Activated CD4-positive, alpha-beta T cell treated with anti-CD3 and anti-CD28 coated beads, Interleukin-2, amount 10 ng/mL, durations not matched to agents 7 days and 5 days (primary cell): Measurements from ENCODE around the gene ECPAS. TPM values are rescaled to one million over a fixed set of nuclear protein-coding genes. Genes with fewer than 3 reads are reported as not detected.

Source experiments
- CTCF ChIA-PET: fragments of 350-600 bp; sonication (Branson Sonifier 250); formaldehyde crosslinking; loops from one replicate; lab custom pipeline; 2021; ENCODE audit warnings: antibody characterized with exemption; lab: Charles Lee
- POLR2A ChIA-PET: fragments of 350-600 bp; sonication (Branson Sonifier 250); formaldehyde crosslinking; loops from one replicate; lab custom pipeline; 2021; ENCODE audit warnings: antibody characterized with exemption; lab: Charles Lee
- DNase-seq: peaks from one replicate; pipeline ENCODE4 v3.0.0-alpha.2; 2020
- H3K27ac Mint-ChIP-seq: one replicate; pipeline ENCODE4 v1.8.0; 2021; ENCODE audit warnings: mild to moderate bottlenecking, moderate library complexity, mixed read lengths
- H3K27me3 Mint-ChIP-seq: one replicate; pipeline ENCODE4 v1.8.0; 2021; ENCODE audit warnings: mixed read lengths
- H3K36me3 Mint-ChIP-seq: one replicate; pipeline ENCODE4 v1.8.0; 2021; ENCODE audit warnings: low read depth, mixed read lengths
- H3K4me1 Mint-ChIP-seq: one replicate; pipeline ENCODE4 v1.8.0; 2021; ENCODE audit warnings: mixed read lengths
- H3K4me3 Mint-ChIP-seq: one replicate; pipeline ENCODE4 v1.8.0; 2021; ENCODE audit warnings: mild to moderate bottlenecking, moderate library complexity, mixed read lengths
- H3K9me3 Mint-ChIP-seq: one replicate; pipeline ENCODE4 v1.8.0; 2021; ENCODE audit warnings: mixed read lengths
- total RNA-seq, 2 experiments: library from RNA; stranded (reverse); gene quantifications; one replicate each; pipeline ENCODE4 v1.2.3, GENCODE V29; 2021

ECPAS gene
- total RNA-seq, 2 experiments from 2014 or later = 55.5 to 69.4 TPM

- H3K27ac Mint-ChIP-seq = no peak overlapping the region
- H3K4me3 Mint-ChIP-seq = no peak overlapping the region
- no peaks in the 10 kb centered on the region for H3K9me3 Mint-ChIP-seq
- no peaks in the 10 kb centered on the region for H3K4me1 Mint-ChIP-seq
- ChIA-PET CTCF (no interaction called here), POLR2A (no interaction called here)
- H3K27me3 Mint-ChIP-seq = no peaks in the 10 kb centered on the region
- no peak for DNase-seq
- H3K36me3 Mint-ChIP-seq = peaks cover 32% of the 10 kb centered on the region
Measured at GRCh38 chr9:111438541-111439235, 45.5 kb downstream of the ECPAS start.

- peaks cover 39% of the 10 kb centered on the region for H3K36me3 Mint-ChIP-seq
- no peaks in the 10 kb centered on the region for H3K9me3 Mint-ChIP-seq
- H3K4me3 Mint-ChIP-seq = no peak overlapping the region
- no peaks in the 10 kb centered on the region for H3K4me1 Mint-ChIP-seq
- no peaks in the 10 kb centered on the region for H3K27me3 Mint-ChIP-seq
- ChIA-PET POLR2A (no interaction called here), CTCF (no interaction called here)
- no peak for DNase-seq
- no peak overlapping the region for H3K27ac Mint-ChIP-seq
Measured at GRCh38 chr9:111436571-111436970, 47.6 kb downstream of the ECPAS start.

- peaks cover 39% of the 10 kb centered on the region for H3K36me3 Mint-ChIP-seq
- H3K27me3 Mint-ChIP-seq = no peaks in the 10 kb centered on the region
- CTCF ChIA-PET = interaction anchor here (0.8 kb wide), 1 partner anchor 70 kb away, joined by 3 read pairs; no protein-coding TSS in a partner anchor
- H3K4me3 Mint-ChIP-seq = no peak overlapping the region
- H3K27ac Mint-ChIP-seq = no peak overlapping the region
- H3K9me3 Mint-ChIP-seq = no peaks in the 10 kb centered on the region
- H3K4me1 Mint-ChIP-seq = peaks cover under 1% of the 10 kb centered on the region
- POLR2A ChIA-PET = no interaction called here
- DNase-seq = no peak
Measured at GRCh38 chr9:111433082-111433481, 51.1 kb downstream of the ECPAS start.

GRCh38 chr9:111431684-111432083 lies 52.5 kb downstream of the ECPAS start:
- no peak overlapping the region for H3K27ac Mint-ChIP-seq
- no peak for DNase-seq
- H3K4me3 Mint-ChIP-seq = no peak overlapping the region
- H3K36me3 Mint-ChIP-seq = peaks cover 49% of the 10 kb centered on the region
- H3K27me3 Mint-ChIP-seq = no peaks in the 10 kb centered on the region
- ChIA-PET POLR2A (no interaction called here), CTCF (interaction anchor here (0.6 kb wide), 1 partner anchor 9 kb away, joined by 3 read pairs; no protein-coding TSS in a partner anchor)
- no peaks in the 10 kb centered on the region for H3K9me3 Mint-ChIP-seq
- H3K4me1 Mint-ChIP-seq = peaks cover 9% of the 10 kb centered on the region

GRCh38 chr9:111429175-111429574 lies 55.0 kb downstream of the ECPAS start:
- CTCF ChIA-PET = interaction anchor here (0.7 kb wide), 1 partner anchor 1321 kb away, joined by 3 read pairs; the partner anchor contains the start of gene SNX30
- H3K36me3 Mint-ChIP-seq = peaks cover 58% of the 10 kb centered on the region

GRCh38 chr9:111427186-111427585 lies 57.0 kb downstream of the ECPAS start:
- CTCF ChIA-PET = interaction anchor here (0.6 to 0.9 kb wide), 4 partner anchors 9 to 1741 kb away, joined by 3 read pairs; no protein-coding TSS in a partner anchor
- H3K4me1 Mint-ChIP-seq = peaks cover 9% of the 10 kb centered on the region
- H3K9me3 Mint-ChIP-seq = no peaks in the 10 kb centered on the region
- DNase-seq = no peak
- H3K36me3 Mint-ChIP-seq = peaks cover 66% of the 10 kb centered on the region
- H3K27me3 Mint-ChIP-seq = no peaks in the 10 kb centered on the region
- no peak overlapping the region for H3K27ac Mint-ChIP-seq
- POLR2A ChIA-PET = no interaction called here
- no peak overlapping the region for H3K4me3 Mint-ChIP-seq

More at GRCh38 chr9:111429175-111429574, 55.0 kb downstream of the ECPAS start:
- POLR2A ChIA-PET = no interaction called here
- Mint-ChIP-seq H3K4me3 (no peak overlapping the region), H3K4me1 (peaks cover 9% of the 10 kb centered on the region), H3K27me3 (no peaks in the 10 kb centered on the region), H3K9me3 (no peaks in the 10 kb centered on the region), H3K27ac (no peak overlapping the region)
- no peak for DNase-seq

- Mint-ChIP-seq H3K36me3 (peaks cover 52% of the 10 kb centered on the region), H3K4me3 (no peak overlapping the region), H3K4me1 (peaks cover 9% of the 10 kb centered on the region), H3K27ac (no peak overlapping the region), H3K9me3 (no peaks in the 10 kb centered on the region), H3K27me3 (no peaks in the 10 kb centered on the region)
- DNase-seq = no peak
- POLR2A ChIA-PET = no interaction called here
- CTCF ChIA-PET = no interaction called here
Measured at GRCh38 chr9:111423389-111423788, 60.8 kb downstream of the ECPAS start.

GRCh38 chr9:111414406-111414805 lies 69.8 kb downstream of the ECPAS start:
- DNase-seq = no peak
- Mint-ChIP-seq H3K27ac (no peak overlapping the region), H3K4me1 (no peaks in the 10 kb centered on the region), H3K9me3 (no peaks in the 10 kb centered on the region), H3K27me3 (no peaks in the 10 kb centered on the region), H3K36me3 (peaks cover 59% of the 10 kb centered on the region), H3K4me3 (no peak overlapping the region)
- CTCF ChIA-PET = interaction anchor here (0.5 to 1.3 kb wide), 3 partner anchors 10 to 1602 kb away, joined by 3 to 5 read pairs (median 3); no protein-coding TSS in a partner anchor
- POLR2A ChIA-PET = no interaction called here

- POLR2A ChIA-PET = no interaction called here
- no peaks in the 10 kb centered on the region for H3K4me1 Mint-ChIP-seq
- H3K4me3 Mint-ChIP-seq = no peak overlapping the region
- peaks cover 59% of the 10 kb centered on the region for H3K36me3 Mint-ChIP-seq
- H3K27ac Mint-ChIP-seq = no peak overlapping the region
- CTCF ChIA-PET = interaction anchor here (0.5 to 1.3 kb wide), 4 partner anchors 11 to 1603 kb away, joined by 3 to 5 read pairs (median 3); no protein-coding TSS in a partner anchor
- no peaks in the 10 kb centered on the region for H3K27me3 Mint-ChIP-seq
- DNase-seq = no peak
- no peaks in the 10 kb centered on the region for H3K9me3 Mint-ChIP-seq
Measured at GRCh38 chr9:111413996-111414395, 70.2 kb downstream of the ECPAS start.

GRCh38 chr9:111412280-111412679 lies 71.9 kb downstream of the ECPAS start:
- Mint-ChIP-seq H3K4me3 (no peak overlapping the region), H3K27ac (no peak overlapping the region), H3K27me3 (no peaks in the 10 kb centered on the region), H3K4me1 (no peaks in the 10 kb centered on the region), H3K9me3 (peaks cover 3% of the 10 kb centered on the region), H3K36me3 (peaks cover 74% of the 10 kb centered on the region)
- CTCF ChIA-PET = no interaction called here
- POLR2A ChIA-PET = no interaction called here
- DNase-seq = no peak

- ChIA-PET CTCF (interaction anchor here (0.6 to 1.7 kb wide), 2 partner anchors 10 to 12 kb away, joined by 3 to 4 read pairs; no protein-coding TSS in a partner anchor), POLR2A (no interaction called here)
- Mint-ChIP-seq H3K9me3 (peaks cover 4% of the 10 kb centered on the region), H3K4me3 (no peak overlapping the region), H3K4me1 (no peaks in the 10 kb centered on the region), H3K27ac (no peak overlapping the region), H3K36me3 (peaks cover 72% of the 10 kb centered on the region), H3K27me3 (no peaks in the 10 kb centered on the region)
- DNase-seq = no peak
Measured at GRCh38 chr9:111411266-111411665, 72.9 kb downstream of the ECPAS start.

GRCh38 chr9:111407813-111408212 lies 76.4 kb downstream of the ECPAS start:
- Mint-ChIP-seq H3K27me3 (no peaks in the 10 kb centered on the region), H3K36me3 (peaks cover 77% of the 10 kb centered on the region), H3K27ac (no peak overlapping the region), H3K4me3 (no peak overlapping the region), H3K4me1 (no peaks in the 10 kb centered on the region), H3K9me3 (peaks cover 15% of the 10 kb centered on the region)
- DNase-seq = no peak
- CTCF ChIA-PET = no interaction called here
- POLR2A ChIA-PET = no interaction called here

GRCh38 chr9:111405701-111406100 lies 78.5 kb downstream of the ECPAS start:
- Mint-ChIP-seq H3K27me3 (no peaks in the 10 kb centered on the region), H3K4me1 (no peaks in the 10 kb centered on the region), H3K36me3 (peaks cover 81% of the 10 kb centered on the region), H3K27ac (no peak overlapping the region), H3K4me3 (no peak overlapping the region), H3K9me3 (peaks cover 31% of the 10 kb centered on the region)
- ChIA-PET POLR2A (no interaction called here), CTCF (no interaction called here)
- DNase-seq = no peak
